Measurements from ENCODE around the gene CYP19A1. TPM values are rescaled to one million over a fixed set of nuclear protein-coding genes. Genes with fewer than 3 reads are reported as not detected.

The CYP19A1 gene
- total RNA-seq, 1 experiment from 2014 or later: not detected

DNA sequence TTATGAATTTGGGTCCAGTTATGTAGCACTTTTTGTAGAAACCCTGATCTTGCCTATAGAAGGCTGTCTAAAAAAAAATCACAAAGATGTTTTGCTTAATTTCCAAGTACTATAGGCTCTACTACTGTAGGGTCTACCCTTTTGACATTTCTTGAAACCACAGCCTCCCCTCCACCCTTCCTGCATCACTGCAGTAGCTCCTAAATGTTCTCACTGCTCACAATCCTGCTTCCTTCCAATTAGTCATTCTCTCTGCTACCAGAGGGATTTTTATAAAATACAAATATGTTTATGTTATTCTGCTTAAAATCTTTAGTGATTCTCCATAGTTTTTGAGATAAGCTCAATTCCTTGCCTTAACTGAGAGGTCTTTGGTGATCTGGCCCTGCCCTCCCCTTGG lies 114.0 kb downstream of the CYP19A1 start:
- TF ChIP-seq, protein P1, sequence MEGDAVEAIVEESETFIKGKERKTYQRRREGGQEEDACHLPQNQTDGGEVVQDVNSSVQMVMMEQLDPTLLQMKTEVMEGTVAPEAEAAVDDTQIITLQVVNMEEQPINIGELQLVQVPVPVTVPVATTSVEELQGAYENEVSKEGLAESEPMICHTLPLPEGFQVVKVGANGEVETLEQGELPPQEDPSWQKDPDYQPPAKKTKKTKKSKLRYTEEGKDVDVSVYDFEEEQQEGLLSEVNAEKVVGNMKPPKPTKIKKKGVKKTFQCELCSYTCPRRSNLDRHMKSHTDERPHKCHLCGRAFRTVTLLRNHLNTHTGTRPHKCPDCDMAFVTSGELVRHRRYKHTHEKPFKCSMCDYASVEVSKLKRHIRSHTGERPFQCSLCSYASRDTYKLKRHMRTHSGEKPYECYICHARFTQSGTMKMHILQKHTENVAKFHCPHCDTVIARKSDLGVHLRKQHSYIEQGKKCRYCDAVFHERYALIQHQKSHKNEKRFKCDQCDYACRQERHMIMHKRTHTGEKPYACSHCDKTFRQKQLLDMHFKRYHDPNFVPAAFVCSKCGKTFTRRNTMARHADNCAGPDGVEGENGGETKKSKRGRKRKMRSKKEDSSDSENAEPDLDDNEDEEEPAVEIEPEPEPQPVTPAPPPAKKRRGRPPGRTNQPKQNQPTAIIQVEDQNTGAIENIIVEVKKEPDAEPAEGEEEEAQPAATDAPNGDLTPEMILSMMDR (IDR thresholded peaks at IDR 0.05 in 2 of 3, conservative IDR thresholded peaks at IDR 0.05 in 1 of 3; ENCODE audit: borderline replicate concordance in 1 of 3, insufficient read depth in 1 of 3, low read depth in 2 of 3, low read length in 2 of 3): no peak
- TF ChIP-seq CBX3 (IDR thresholded peaks at IDR 0.05; ENCODE audit: low read depth): no peak
- TF ChIP-seq POLR2AphosphoS5 (IDR thresholded peaks at IDR 0.05; ENCODE audit: low read depth, low read length): no peak
- TF ChIP-seq EZH2 (IDR thresholded peaks at IDR 0.05): no peak
- TF ChIP-seq SIN3A (IDR thresholded peaks at IDR 0.05; ENCODE audit: low read depth): no peak
- no peak for TF ChIP-seq FOSL1 (IDR thresholded peaks at IDR 0.05; ENCODE audit: low read depth)
- TF ChIP-seq SRF (IDR thresholded peaks at IDR 0.05; ENCODE audit: low read depth): no peak
- no peak for TF ChIP-seq CEBPB (IDR thresholded peaks at IDR 0.05; ENCODE audit: low read depth)
- TF ChIP-seq ZFX (IDR thresholded peaks at IDR 0.05): no peak
- TF ChIP-seq ELF1 (IDR thresholded peaks at IDR 0.05; ENCODE audit: borderline replicate concordance, low read depth): no peak
- Histone ChIP-seq H3K4me1 (ENCODE audit: control insufficient read depth in 1 of 2, insufficient read depth in 2 of 2, low read length in 2 of 2) (peaks cover 22 to 45% of the 10 kb centered on the region in 2 experiments), H3K4me3 (replicated peaks in 1 of 2; ENCODE audit: low read depth in 1 of 2, low read length in 2 of 2) (no peak overlapping the region), H3K27ac (ENCODE audit: low read depth, low read length) (no peak overlapping the region), H3K36me3 (ENCODE audit: control insufficient read depth in 1 of 2, insufficient read depth in 2 of 2, low read length in 2 of 2) (no peaks in the 10 kb centered on the region), H3K9me3 (ENCODE audit: control insufficient read depth in 1 of 2, insufficient read depth in 1 of 2, low read depth in 1 of 2, low read length in 2 of 2) (no peaks in the 10 kb centered on the region), H3K79me2 (ENCODE audit: insufficient read depth, low read length) (no peaks in the 10 kb centered on the region), H2AFZ (ENCODE audit: low read depth, low read length, poor library complexity, severe bottlenecking) (no peak overlapping the region), H3K9ac (ENCODE audit: low read length) (no peak overlapping the region), H3K4me2 (ENCODE audit: low read length) (no peak overlapping the region; the same call in 1 of the 2 replicates), H3K27me3 (ENCODE audit: insufficient read depth, low read length) (no peaks in the 10 kb centered on the region), H3K9me2 (ENCODE audit: insufficient read depth) (no peaks in the 10 kb centered on the region), H4K20me1 (ENCODE audit: insufficient read depth) (no peaks in the 10 kb centered on the region)
- RAD21 ChIA-PET (ENCODE audit: low non-redundant PET in 1 of 2, low total read pairs in 2 of 2, uncharacterized antibody in 2 of 2, unreplicated experiment in 2 of 2): no interaction called here
- POLR2A ChIA-PET: no interaction called here
- ATAC-seq: no peak
- no TSS peak for BruUV-seq (replicated peaks)
- intact Hi-C loops (cut with micrococcal nuclease): no loop called here
- CTCF ChIA-PET: interaction anchor here (1.4 kb wide), 1 partner anchor 32 kb away, joined by 6 read pairs; no protein-coding TSS in a partner anchor
- no peak for DNase-seq (ENCODE audit: low read depth, low spot score)
